GM19324 (cell line): ENCODE measurements around the gene KCNK4.

Source experiments
- ATAC-seq: cut with Tn5 transposase; IDR thresholded peaks from one replicate; pipeline ENCODE4 v1.9.1; 2021; ENCODE audit warnings: mild to moderate bottlenecking, moderate library complexity; ENCODE audit not compliant: unreplicated experiment, low FRiP score

The KCNK4 gene

DNA sequence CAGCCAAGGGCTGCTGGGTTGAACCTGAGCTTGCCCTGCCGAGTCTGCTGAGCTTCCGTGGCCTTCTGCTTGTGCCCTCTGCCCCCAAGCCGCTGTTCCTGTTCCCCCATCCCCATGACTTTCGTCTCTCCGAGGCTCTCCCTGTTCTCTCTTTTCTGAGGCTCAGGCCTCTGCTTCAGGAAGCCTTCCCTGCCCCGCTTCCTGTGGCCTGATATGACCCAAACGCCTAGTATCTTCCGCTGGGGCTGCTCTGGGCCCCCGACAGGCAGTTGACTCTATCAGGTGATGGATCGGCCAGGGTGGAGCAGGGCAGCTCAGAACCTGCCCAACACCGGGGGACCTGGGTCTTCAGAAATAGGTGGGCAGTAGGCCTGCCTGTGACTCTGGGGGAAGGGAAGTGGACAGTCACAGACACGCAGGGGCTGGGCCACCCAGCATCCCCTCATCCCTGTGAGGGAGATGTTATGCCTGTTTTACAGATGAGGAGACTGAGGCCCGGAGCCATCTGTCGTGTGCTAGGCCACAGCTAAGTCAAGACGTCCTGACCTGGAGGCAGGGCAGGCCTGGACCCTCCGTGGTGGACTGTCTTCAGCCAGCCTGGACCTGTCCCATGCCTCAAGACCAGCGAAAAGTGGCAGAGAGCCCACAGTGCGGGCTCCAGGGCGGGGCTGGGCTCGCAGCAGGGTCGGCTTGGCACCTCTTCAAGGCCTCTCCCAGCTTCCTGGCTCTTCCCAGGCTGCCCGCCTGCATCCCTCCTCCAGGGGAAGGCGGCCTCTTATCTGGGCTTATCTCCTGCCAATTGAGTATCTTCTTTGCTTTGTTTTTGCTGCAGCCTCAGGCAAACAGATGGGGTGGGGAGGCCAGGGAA lies 22.8 kb upstream of the KCNK4 start:
- no peak for ATAC-seq

DNA sequence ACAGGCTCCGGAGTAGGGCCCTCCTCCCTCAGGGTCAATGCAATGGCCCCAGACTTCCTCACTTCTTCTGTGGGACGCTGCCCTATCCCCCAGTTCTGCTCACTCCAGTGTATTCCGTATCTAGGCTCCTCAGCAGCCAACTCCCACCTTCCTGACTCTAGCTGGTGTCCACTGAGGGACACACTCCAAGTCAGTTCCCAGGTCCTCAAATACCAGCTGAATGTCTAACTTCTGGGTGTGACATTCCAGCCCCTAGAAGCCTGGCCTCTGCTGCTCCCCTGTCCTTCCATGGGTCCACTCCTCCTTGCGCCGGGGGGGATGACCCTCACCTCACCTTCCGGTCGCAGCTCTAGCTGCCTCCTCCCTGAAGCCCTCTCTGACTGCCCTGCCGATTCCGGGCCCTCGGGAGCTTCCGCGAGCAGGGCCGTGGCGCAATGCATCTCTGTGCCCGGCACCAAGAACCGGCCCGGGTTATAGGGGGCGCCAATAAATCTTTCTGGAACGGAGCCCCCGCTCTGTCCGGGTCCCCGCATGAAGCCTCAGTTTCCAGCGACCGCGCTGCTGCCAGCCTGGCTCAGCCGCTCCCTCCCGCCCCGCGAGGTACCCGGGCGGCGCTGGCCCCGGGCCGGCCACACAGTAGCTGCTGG lies 22.1 kb upstream of the KCNK4 start:
- peak; percentile 18 for ATAC-seq

- peak; percentile 81 for ATAC-seq
These were observed 21.4 kb upstream of the KCNK4 start for GRCh38 chr11:64269540-64270220.

DNA sequence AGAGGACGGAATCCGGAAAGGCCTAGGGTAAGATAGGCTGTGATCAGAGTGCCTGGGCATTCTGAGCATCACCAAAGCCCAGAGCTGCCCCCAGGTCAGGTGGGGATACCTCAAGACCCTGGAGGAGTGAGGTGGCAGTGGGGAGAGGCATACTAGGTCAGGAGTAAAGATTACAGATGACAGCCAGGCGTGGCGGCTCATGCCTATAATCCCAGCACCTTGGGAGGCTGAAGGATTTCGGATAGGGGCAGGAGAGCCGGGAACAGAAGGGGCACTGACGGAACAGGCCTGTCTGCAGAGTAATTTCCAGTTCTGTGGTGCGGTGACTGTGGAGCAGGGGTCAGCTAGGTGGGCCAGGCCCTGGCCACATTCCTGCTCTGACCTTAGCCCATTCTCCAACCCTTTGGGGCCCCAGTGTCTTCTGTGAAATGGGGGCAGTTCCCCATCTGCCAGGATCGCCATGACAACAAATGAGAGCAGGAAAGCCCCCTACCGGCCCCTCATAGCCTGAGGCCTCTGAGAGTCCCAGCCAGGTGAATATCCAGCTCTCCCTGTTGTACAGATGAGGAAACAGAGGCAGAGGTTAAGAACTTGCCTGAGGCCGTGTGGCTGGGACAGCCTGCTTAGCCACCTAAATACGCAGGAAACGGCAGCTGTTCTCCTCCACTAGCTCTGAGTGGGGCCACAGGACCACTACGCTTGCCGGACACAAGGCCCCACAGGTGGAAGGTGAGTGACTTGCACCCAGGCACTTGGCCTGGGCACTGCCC lies 15.9 kb upstream of the KCNK4 start:
- ATAC-seq = no peak

- no peak for ATAC-seq
These were observed 15.3 kb upstream of the KCNK4 start for GRCh38 chr11:64275841-64276240.

DNA sequence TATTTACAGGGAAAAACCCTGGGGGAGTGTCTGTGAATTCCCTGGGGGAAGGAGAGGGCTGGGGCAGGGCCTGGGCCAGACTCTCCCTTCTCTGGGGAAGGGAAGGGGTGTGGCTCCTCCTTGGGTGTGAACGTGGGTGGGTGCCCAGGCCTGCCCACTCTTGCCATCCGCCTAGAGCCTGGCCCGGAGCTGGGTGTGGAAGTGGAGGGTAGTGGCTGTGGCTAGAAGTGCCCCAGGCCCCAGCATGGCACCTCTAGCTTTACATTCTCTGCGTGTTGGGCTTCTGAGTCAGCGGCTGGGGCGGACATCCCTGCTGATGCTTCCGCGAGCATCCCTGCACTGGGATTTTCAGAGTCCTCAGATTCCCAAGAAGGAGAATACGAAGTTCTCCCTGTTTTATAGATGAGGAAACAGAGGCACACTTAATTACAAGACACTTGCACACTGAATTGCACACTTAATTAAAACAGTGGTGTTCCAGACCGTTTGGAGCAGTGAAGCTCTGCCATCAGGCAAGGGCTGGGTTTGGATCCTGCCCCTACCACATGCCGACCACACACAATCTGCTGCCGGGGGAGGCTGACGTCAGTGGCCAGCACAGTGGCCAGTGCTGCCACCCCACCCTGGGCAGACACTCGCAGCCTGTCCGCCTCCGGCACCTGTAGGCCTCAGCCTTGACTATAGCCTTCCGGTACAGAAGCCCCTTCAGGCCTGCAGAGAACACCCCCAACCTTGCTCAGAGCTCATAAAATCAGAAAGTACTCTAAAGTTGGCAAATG lies 14.3 kb upstream of the KCNK4 start:
- ATAC-seq = no peak

DNA sequence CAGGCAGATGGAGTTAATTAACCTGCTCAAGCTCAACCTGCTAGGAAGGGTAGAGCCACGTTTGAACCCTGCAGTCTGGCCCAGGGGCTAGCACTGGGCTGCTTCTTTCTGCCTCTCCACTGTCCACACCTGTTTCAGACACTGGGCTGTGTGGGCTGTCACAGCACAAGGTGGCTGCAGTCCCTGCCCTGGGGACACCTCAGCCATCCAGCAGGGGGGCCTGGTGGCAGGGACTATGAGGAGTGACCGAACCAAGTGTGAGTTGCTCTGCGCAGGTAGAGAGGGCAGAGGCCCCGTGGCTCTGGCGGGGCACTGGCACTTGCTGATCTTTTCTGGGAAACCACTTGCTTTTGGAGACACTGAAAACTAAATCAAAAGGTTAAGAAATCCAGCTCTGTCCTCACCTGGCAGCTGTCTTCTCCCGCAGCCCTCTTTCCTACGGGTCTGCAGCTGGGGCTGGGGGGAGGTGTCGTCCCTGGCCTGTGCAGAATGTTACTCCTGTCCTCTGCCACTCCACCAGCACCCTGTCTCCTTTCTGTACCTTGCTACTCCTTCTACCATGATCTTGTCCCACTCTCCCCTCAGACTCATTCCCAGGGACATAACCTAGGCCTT lies 12.4 kb upstream of the KCNK4 start:
- no peak for ATAC-seq

GRCh38 chr11:64281957-64282770 lies 8.9 kb upstream of the KCNK4 start:
- ATAC-seq = no peak

DNA sequence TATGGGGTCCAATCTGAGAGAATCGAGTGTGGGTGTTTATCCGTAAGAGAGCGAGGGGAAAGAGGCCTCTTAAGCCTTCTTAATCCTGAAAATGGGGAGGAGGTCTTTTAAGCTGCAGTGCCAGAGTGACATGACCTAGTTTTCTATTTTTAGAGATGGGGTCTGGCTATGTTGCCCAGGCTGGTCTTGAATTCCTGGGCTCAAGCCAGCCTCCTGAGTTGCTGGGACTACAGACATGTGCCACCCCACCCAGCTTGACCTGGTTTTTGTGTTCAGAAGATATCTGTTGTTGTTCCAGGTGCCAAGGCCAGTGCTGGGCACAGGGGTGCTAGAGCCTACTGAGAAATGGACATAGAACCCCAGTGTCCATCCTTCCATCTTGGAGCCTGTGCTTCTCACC lies 8.0 kb upstream of the KCNK4 start:
- no peak for ATAC-seq

DNA sequence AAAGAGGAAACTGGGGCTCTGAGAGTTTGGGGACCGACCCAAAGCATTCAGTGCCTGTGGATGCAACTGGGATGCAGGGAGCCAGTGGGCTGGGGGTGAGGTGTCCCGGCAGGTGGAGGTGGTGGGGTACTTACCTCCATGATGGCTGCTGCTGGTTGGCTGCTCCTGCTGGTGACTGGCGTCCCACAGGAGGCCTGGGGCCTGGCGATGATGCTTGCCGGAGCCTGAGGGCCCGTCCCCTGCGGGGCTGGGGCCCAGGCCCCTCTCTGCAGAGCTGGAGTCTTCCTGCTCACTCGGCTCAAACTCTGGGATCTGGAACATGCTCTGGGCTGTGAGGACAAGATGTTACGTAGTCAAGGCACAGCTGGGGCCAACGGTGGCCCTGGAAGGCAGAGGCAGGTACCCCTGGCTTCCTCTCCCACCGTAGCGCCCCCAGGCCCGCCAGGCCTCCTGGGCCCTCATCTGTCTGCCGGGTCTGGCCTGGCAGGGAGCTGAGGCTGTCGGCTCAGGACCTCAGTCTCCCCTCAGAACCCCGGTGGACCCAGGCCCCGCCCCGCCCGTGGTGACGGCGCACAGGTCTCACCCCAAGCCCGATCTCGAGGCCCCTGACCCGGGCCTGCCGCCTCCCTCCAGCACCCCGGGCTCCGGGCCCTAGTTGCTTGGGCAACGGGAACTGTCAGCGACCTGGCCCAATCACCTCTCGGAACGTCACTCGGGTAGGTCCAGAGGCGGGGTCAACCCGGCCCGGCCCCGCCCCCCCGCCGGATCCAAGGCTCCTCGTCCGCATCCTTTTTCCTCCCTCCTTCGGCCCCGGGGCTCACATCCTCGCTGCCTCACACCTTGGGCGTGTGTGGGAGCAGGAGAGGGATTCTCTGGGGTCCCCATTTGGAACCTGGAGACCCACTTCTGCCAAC lies 6.8 kb upstream of the KCNK4 start, which contains the start of gene BAD:
Gene BAD (minus strand): TSS at position 618 of the 914 bp plus-strand sequence. CDS start 297 bp downstream, at position 321.
- peak; percentile 50 for ATAC-seq

DNA sequence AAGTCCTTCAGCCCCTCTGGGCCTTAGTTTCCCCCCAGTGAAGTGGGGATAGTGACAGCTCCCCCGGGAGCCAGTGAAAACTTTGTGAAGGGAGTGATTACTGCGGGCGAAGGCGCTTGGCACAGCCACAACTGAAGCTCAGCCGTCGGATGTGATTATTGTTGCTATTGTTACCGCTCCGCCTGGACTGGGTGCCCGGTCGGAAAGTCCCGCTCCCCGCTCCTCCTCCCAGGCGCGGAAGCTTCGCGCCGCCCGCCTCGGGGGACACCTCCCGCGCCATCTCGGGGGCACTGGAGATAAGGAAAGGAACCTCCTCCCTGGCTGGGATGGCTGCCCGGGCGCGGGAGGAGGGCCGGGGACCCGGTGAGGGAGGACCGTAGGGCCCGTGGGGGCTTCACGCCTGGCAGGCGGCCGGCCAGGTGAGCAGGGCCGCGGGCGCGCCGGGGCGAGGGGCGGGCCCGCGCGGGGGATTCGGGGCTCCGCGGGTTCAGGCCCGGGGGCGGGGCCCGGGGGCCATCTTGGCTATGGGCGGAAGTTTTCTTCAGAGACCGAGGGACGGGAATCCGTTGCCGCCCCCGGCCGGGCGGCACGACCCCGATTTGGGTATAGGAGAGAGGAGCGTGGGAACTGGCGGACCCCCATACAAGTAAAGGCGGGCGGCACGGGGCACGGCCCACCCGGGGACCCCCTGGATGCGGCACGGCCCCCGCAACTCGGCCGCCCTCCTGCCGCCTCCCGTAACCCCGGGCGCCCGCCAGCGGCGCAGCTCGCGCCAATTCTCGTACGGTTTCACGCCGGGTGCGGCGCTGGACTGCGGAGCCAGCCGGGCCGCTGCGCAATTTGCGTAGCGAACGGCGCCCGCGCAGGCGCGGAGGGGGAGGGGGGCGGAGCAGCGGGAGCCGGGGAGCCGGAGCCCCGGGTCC lies 5.9 kb upstream of the KCNK4 start, which contains the start of gene GPR137:
Gene GPR137 (plus strand): TSS at position 887 of the 923 bp plus-strand sequence. CDS start 677 bp downstream, outside the sequence.
- ATAC-seq = peak; percentile 74

DNA sequence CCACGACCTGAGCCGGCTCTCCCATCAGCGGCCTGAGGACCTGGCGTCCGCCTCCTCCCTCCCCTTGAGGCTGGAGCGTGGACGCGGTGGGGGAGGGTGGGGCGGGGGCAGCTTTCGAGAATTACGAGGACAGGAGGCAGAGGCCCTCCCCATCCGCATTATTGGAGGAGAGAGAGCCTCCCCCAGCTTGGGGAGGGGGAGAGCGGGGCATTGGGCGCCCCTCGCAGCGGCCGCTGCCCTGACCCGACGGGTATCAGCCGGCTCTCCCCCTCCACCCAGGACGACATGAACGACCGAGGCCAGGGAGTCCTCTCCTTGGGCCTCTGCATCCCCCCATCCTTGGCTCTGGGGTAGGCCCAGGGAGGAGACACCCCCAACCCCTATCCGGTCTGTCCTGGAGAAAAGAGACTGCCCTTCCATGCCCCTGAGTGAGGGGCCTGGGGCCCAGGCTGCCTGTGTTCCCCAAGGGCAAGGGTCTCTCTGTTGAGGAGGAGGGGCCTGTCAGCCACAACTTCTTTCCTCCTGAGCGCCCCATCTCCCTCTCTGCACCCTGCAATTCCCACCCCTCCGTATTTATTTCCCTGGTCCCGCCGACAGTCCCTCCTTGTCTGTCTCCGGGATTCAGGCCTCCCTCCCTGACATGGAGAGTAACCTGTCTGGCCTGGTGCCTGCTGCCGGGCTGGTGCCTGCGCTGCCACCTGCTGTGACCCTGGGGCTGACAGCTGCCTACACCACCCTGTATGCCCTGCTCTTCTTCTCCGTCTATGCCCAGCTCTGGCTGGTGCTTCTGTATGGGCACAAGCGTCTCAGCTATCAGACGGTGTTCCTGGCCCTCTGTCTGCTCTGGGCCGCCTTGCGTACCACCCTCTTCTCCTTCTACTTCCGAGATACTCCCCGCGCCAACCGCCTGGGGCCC lies 5.0 kb upstream of the KCNK4 start:
- no peak for ATAC-seq

DNA sequence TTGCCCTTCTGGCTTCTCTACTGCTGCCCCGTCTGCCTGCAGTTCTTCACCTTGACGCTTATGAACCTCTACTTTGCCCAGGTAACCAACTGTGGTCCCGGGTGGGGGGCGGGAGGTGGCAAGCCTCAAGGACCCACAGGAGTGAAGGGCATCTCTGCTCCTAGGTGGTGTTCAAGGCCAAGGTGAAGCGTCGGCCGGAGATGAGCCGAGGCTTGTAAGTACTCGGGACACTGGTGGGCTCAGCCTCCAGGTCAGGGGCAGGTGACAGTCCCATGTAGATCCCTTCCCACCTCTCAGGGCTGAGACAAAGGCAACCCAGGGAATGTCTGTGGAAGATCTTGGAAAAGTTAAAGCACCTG lies 4.3 kb upstream of the KCNK4 start:
- no peak for ATAC-seq

- ATAC-seq = no peak
These were observed 3.3 kb upstream of the KCNK4 start for GRCh38 chr11:64287676-64288352.

- ATAC-seq = no peak
These were observed 2.8 kb upstream of the KCNK4 start for GRCh38 chr11:64288353-64288750.
